ENCODE results near the gene DNAJC4.

GRCh38 chr11:64241491-64242374, 11.4 kb downstream of the DNAJC4 start:
- TF ChIP-seq EZH2 (IDR thresholded peaks at IDR 0.05; ENCODE audit: insufficient read depth, poor library complexity, severe bottlenecking) (no peak), EZH2phosphoT487 (IDR thresholded peaks at IDR 0.05; ENCODE audit: insufficient read depth, low read depth) (no peak)
